CD8-positive, alpha-beta memory T cell (primary cell): ENCODE data around the gene KAT6B. TPM values are rescaled to one million over a fixed set of nuclear protein-coding genes. Genes with fewer than 3 reads are reported as not detected.

Source experiments
- CTCF ChIA-PET: fragments of 350-600 bp; sonication (Branson Sonifier 250); formaldehyde crosslinking; loops from one replicate; lab custom pipeline; 2021; ENCODE audit warnings: antibody characterized with exemption; lab: Charles Lee
- POLR2A ChIA-PET: fragments of 350-600 bp; sonication (Branson Sonifier 250); formaldehyde crosslinking; loops from one replicate; lab custom pipeline; 2021; ENCODE audit warnings: antibody characterized with exemption; lab: Charles Lee
- DNase-seq, 5 donors: peaks; one replicate each; pipeline versions ENCODE4 v3.0.0 to v3.0.0-alpha.2; 2020 to 2022; ENCODE audit warnings: mixed read lengths in 1 of 5
- H3K27ac ChIP-seq: one replicate; pipeline ENCODE4 v1.7.0; 2013; ENCODE audit warnings: low read depth, mild to moderate bottlenecking, low read length, moderate library complexity
- H3K27me3 ChIP-seq: 2 replicates; pipeline ENCODE4 v1.7.0; 2013; ENCODE audit warnings: low read length, mild to moderate bottlenecking; ENCODE audit not compliant: insufficient read depth, poor library complexity, severe bottlenecking
- H3K36me3 ChIP-seq: 2 replicates; pipeline ENCODE4 v1.7.0; 2013; ENCODE audit warnings: mild to moderate bottlenecking, low read length, moderate library complexity; ENCODE audit not compliant: insufficient read depth
- H3K4me1 ChIP-seq: 2 replicates; pipeline ENCODE4 v1.7.0; 2013; ENCODE audit warnings: mild to moderate bottlenecking, low read length, moderate library complexity; ENCODE audit not compliant: insufficient read depth
- H3K4me3 ChIP-seq: 2 replicates; pipeline ENCODE4 v1.7.0; 2013; ENCODE audit warnings: mild to moderate bottlenecking, low read length
- H3K9me3 ChIP-seq: 2 replicates; pipeline ENCODE4 v1.7.0; 2013; ENCODE audit warnings: mild to moderate bottlenecking, low read length
- H3K27ac Mint-ChIP-seq, 8 donors: one replicate each; pipeline ENCODE4 v1.8.0; 2020 to 2021; ENCODE audit warnings: mixed read lengths in 8 of 8, mild to moderate bottlenecking in 6 of 8, inconsistent platforms in 3 of 8, moderate library complexity in 3 of 8
- H3K27me3 Mint-ChIP-seq, 2 donors: one replicate each; pipeline ENCODE4 v1.8.0; 2020 to 2021; ENCODE audit warnings: mixed read lengths in 2 of 2, mild to moderate bottlenecking in 1 of 2, moderate library complexity in 1 of 2
- H3K36me3 Mint-ChIP-seq, 3 donors: one replicate each; pipeline ENCODE4 v1.8.0; 2020 to 2021; ENCODE audit warnings: mixed read lengths in 3 of 3, inconsistent platforms in 1 of 3, mild to moderate bottlenecking in 1 of 3
- H3K4me1 Mint-ChIP-seq, 3 donors: one replicate each; pipeline ENCODE4 v1.8.0; 2020 to 2021; ENCODE audit warnings: mixed read lengths in 3 of 3, inconsistent platforms in 1 of 3, mild to moderate bottlenecking in 1 of 3
- H3K4me3 Mint-ChIP-seq, 7 donors: one replicate each; pipeline ENCODE4 v1.8.0; 2020 to 2021; ENCODE audit warnings: mixed read lengths in 7 of 7, mild to moderate bottlenecking in 6 of 7, moderate library complexity in 4 of 7, inconsistent platforms in 2 of 7
- H3K9me3 Mint-ChIP-seq, 5 donors: one replicate each; pipeline ENCODE4 v1.8.0; 2020 to 2022; ENCODE audit warnings: mixed read lengths in 5 of 5, mild to moderate bottlenecking in 3 of 5, moderate library complexity in 2 of 5, inconsistent platforms in 1 of 5
- polyA plus RNA-seq: library from polyadenylated mRNA; unstranded; fragments of 300-500 nt; fragmentation: Illumina TruSeq; gene quantifications from one replicate; pipeline ENCODE4 v1.2.3, GENCODE V29; 2021
- total RNA-seq, 2 experiments: library from RNA; stranded (reverse); gene quantifications; one replicate each; pipeline ENCODE4 v1.2.3, GENCODE V29; 2021

Gene KAT6B
- total and polyA plus RNA-seq, 3 experiments from 2014 or later, result 21.8 to 32.8 (median 23.6) TPM

DNA sequence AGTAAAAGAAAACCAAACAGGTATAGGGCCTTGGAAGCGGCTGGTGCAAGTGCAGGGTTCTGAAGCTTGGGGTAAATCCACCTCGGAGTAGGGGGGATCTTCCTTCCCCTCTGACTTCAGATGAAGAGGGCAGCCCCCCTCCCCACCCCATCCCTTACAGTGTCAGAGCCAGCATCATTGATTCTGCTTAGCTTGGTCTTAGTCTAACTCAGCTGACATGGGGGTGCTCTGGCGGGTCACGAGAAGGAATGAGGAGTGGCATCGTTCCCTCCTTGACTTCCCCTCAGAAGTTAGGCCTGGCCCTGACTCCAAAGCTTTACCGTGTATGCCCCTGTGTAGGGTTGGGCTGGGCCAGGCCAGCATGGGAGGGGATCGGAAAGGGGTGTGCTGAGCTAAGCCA, 240.9 kb downstream of the KAT6B start:
- H3K4me3 ChIP-seq, result no peak overlapping the region
- H3K27me3 ChIP-seq, result no peaks in the 10 kb centered on the region
- H3K36me3 Mint-ChIP-seq, result no peaks in the 10 kb centered on the region
- no peaks in the 10 kb centered on the region for H3K9me3 ChIP-seq
- H3K27ac Mint-ChIP-seq, result no peak overlapping the region
- peaks cover 0 to 2% of the 10 kb centered on the region in 2 donors for H3K27me3 Mint-ChIP-seq
- no peaks in the 10 kb centered on the region for H3K36me3 ChIP-seq
- H3K4me3 Mint-ChIP-seq, result no peak overlapping the region
- no peak for DNase-seq
- H3K27ac ChIP-seq, result no peak overlapping the region
- H3K4me1 Mint-ChIP-seq, result peaks cover 0 to 5% (median under 1%) of the 10 kb centered on the region in 3 donors
- ChIA-PET CTCF (no interaction called here), POLR2A (no interaction called here)
- no peaks in the 10 kb centered on the region for H3K9me3 Mint-ChIP-seq
- H3K4me1 ChIP-seq, result no peaks in the 10 kb centered on the region

DNA sequence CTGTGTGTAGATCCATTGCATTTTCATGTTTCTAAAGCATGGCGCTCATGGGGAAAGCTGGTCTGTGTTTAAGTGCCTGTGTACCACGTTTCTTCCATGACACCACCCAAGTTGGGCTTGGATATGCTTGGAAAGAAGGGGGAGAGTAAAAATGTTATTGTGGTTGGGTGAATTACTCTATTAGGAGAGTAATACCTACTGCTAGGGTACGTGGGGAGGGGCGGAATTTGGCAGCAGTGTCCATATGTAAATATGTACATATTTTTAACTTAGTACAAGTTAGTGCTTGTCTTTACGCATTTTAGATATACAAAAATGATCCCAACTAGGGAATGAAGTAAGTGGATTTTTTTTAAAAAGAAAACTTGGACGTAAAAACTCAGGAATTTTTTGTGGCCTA, 242.1 kb downstream of the KAT6B start:
- H3K27me3 ChIP-seq, result no peaks in the 10 kb centered on the region
- H3K36me3 ChIP-seq, result no peaks in the 10 kb centered on the region
- no peaks in the 10 kb centered on the region for H3K9me3 ChIP-seq
- Mint-ChIP-seq H3K27ac (no peak overlapping the region), H3K4me3 (no peak overlapping the region), H3K4me1 (no peaks in the 10 kb centered on the region), H3K27me3 (peaks cover 0 to 2% of the 10 kb centered on the region in 2 donors), H3K9me3 (no peaks in the 10 kb centered on the region), H3K36me3 (no peaks in the 10 kb centered on the region)
- no peaks in the 10 kb centered on the region for H3K4me1 ChIP-seq
- H3K27ac ChIP-seq, result no peak overlapping the region
- no peak for DNase-seq
- no peak overlapping the region for H3K4me3 ChIP-seq
- CTCF ChIA-PET, result no interaction called here
- POLR2A ChIA-PET, result no interaction called here

DNA sequence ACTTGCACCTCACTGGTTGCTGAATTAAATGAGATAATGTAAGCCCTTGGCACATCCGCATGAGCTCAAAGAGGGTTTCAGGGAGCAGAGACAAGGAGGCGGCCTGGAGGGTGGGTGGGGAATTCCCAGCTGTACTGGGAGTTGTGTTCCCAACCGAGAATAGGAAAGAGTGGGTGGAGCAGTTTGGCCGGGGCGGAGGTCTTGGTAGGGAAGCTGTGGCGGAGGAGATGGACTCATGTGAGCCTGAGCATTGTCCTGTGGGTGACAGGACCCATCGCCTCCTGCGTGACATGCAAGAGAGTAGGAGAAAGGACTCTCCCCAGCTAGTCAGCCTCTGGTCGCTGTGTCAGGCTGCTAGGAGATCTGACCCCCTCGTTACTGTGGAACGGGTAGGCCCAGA, 244.1 kb downstream of the KAT6B start:
- CTCF ChIA-PET, result interaction anchor here (1.4 kb wide), 1 partner anchor 28 kb away, joined by 3 read pairs; a partner anchor contains a TSS
- H3K36me3 Mint-ChIP-seq, result no peaks in the 10 kb centered on the region

DNA sequence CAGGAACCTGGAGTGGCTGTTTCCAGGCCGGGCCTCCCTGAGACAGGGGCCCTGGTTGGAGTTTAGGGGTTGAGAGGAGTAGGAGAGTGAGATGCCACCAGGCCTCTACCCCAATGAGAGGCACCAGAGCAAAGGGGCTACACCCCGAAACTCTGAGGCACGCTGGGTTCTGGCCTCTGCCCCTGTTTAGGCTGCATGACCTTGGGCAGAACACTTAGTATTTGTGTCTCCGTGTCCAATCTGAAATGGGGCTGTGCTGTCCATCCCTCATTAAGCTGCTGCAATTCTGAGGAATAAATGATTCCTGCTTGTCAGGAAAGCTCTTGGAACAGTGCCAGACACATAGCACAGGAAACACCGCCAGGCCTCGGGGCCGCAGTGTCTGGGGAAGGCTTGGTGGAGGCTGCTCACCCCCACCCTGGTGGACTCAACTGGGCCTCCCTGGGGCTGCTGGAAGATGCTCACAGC, 244.6 kb downstream of the KAT6B start:
- no peaks in the 10 kb centered on the region for H3K36me3 ChIP-seq
- H3K9me3 ChIP-seq, result no peaks in the 10 kb centered on the region
- H3K4me3 Mint-ChIP-seq, result no peak overlapping the region
- ChIA-PET POLR2A (no interaction called here), CTCF (no interaction called here)
- no peak overlapping the region for H3K27ac ChIP-seq
- DNase-seq, result no peak
- H3K27ac Mint-ChIP-seq, result peak overlapping the region in 1 of 8 donors; percentile 63
- H3K36me3 Mint-ChIP-seq, result no peaks in the 10 kb centered on the region
- no peaks in the 10 kb centered on the region for H3K27me3 ChIP-seq
- H3K9me3 Mint-ChIP-seq, result no peaks in the 10 kb centered on the region
- H3K4me1 Mint-ChIP-seq, result peaks cover 9 to 13% (median 13%) of the 10 kb centered on the region in 3 donors
- H3K4me3 ChIP-seq, result no peak overlapping the region
- H3K4me1 ChIP-seq, result no peaks in the 10 kb centered on the region
- H3K27me3 Mint-ChIP-seq, result peaks cover 0 to 2% of the 10 kb centered on the region in 2 donors

More for the DNA sequence above, 244.1 kb downstream of the KAT6B start:
- no peak for DNase-seq
- POLR2A ChIA-PET, result interaction anchor here (0.6 kb wide), 1 partner anchor 17 kb away, joined by 3 read pairs; no protein-coding TSS in a partner anchor
- no peaks in the 10 kb centered on the region for H3K4me1 ChIP-seq
- Mint-ChIP-seq H3K4me1 (peaks cover 9 to 13% (median 12%) of the 10 kb centered on the region in 3 donors), H3K9me3 (no peaks in the 10 kb centered on the region), H3K27me3 (peaks cover 0 to 2% of the 10 kb centered on the region in 2 donors), H3K27ac (peak overlapping the region in 1 of 8 donors; percentile 63), H3K4me3 (no peak overlapping the region)
- H3K27ac ChIP-seq, result no peak overlapping the region
- H3K9me3 ChIP-seq, result no peaks in the 10 kb centered on the region
- H3K4me3 ChIP-seq, result no peak overlapping the region
- no peaks in the 10 kb centered on the region for H3K36me3 ChIP-seq
- H3K27me3 ChIP-seq, result no peaks in the 10 kb centered on the region

DNA sequence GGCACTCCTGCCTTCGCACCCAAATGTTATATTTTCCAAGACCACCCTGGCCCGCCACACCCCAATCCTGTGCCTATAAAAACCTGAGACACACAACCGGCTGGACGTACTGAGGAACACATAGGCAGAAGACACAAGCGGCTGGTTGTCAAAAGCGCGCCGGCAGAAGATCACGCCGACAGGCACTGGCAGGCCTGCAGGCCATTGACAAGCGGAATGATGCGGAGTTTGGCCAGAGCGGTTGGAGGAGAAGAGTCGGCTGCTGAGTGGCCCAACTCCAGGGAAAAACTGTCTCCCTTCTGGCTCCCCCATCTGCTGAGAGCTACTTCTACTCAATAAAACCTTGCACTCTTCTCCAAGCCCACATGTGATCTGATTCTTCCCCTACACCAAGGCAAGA, 245.4 kb downstream of the KAT6B start:
- Mint-ChIP-seq H3K27me3 (peaks cover 0 to 2% of the 10 kb centered on the region in 2 donors), H3K4me1 (peaks cover 9 to 19% (median 13%) of the 10 kb centered on the region in 3 donors), H3K27ac (no peak overlapping the region), H3K36me3 (no peaks in the 10 kb centered on the region), H3K4me3 (no peak overlapping the region), H3K9me3 (no peaks in the 10 kb centered on the region)
- Histone ChIP-seq H3K4me1 (no peaks in the 10 kb centered on the region), H3K9me3 (no peaks in the 10 kb centered on the region), H3K27me3 (no peaks in the 10 kb centered on the region), H3K36me3 (no peaks in the 10 kb centered on the region), H3K27ac (no peak overlapping the region), H3K4me3 (no peak overlapping the region)
- ChIA-PET CTCF (no interaction called here), POLR2A (no interaction called here)
- no peak for DNase-seq

DNA sequence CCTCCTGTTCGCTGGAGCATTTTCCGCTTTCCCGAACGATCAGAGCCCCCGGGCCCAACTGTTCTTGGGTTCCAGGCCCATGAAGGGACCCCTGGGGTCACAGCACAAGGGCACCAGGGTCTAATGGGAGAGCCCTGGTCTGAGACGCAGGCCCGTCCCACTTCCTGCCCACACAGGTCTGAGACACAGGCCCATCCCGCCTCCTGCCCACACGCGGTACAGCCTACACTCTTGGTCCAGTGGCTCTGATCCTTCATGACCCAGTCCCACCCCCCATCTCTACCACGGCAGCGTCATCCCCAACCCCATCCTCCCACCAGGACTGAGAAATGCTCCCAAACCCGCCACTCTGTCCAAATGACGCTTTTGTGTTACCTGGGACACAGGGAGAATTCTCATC, 246.3 kb downstream of the KAT6B start:
- Histone ChIP-seq H3K9me3 (no peaks in the 10 kb centered on the region), H3K27ac (no peak overlapping the region), H3K36me3 (no peaks in the 10 kb centered on the region), H3K27me3 (no peaks in the 10 kb centered on the region), H3K4me1 (no peaks in the 10 kb centered on the region), H3K4me3 (no peak overlapping the region)
- H3K27ac Mint-ChIP-seq, result no peak overlapping the region
- H3K27me3 Mint-ChIP-seq, result peaks cover 0 to 2% of the 10 kb centered on the region in 2 donors
- no peaks in the 10 kb centered on the region for H3K36me3 Mint-ChIP-seq
- no peak overlapping the region for H3K4me3 Mint-ChIP-seq
- CTCF ChIA-PET, result no interaction called here
- H3K9me3 Mint-ChIP-seq, result no peaks in the 10 kb centered on the region
- H3K4me1 Mint-ChIP-seq, result peaks cover 9 to 19% (median 13%) of the 10 kb centered on the region in 3 donors
- POLR2A ChIA-PET, result no interaction called here
- DNase-seq, result no peak

DNA sequence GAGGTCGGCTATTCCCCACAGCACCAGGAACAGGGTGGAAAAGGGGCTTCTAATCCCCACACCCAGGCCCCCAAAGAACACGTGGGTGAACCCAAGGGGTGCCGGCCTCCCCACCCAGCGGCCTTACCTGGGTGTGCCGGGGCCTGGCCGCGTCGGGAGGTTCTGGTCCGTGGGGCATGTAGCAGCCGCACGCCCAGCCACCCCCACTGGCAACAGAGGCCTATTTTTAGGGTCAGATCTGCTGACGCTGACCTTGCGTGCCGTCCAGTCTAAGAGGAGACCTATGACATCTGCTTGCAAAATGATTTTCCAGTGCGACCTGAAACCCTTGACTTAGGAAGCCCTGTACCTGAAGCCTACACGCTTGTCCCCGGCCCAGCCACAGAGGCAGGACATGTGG, 247.0 kb downstream of the KAT6B start:
- Mint-ChIP-seq H3K36me3 (no peaks in the 10 kb centered on the region), H3K4me3 (no peak overlapping the region), H3K4me1 (peaks cover 9 to 19% (median 13%) of the 10 kb centered on the region in 3 donors), H3K27ac (peak overlapping the region in 1 of 8 donors; percentile 17), H3K27me3 (peaks cover 0 to 2% of the 10 kb centered on the region in 2 donors), H3K9me3 (no peaks in the 10 kb centered on the region)
- H3K4me3 ChIP-seq, result no peak overlapping the region
- DNase-seq, result no peak
- H3K9me3 ChIP-seq, result no peaks in the 10 kb centered on the region
- ChIA-PET CTCF (no interaction called here), POLR2A (no interaction called here)
- no peaks in the 10 kb centered on the region for H3K4me1 ChIP-seq
- no peaks in the 10 kb centered on the region for H3K27me3 ChIP-seq
- no peaks in the 10 kb centered on the region for H3K36me3 ChIP-seq
- H3K27ac ChIP-seq, result no peak overlapping the region

DNA sequence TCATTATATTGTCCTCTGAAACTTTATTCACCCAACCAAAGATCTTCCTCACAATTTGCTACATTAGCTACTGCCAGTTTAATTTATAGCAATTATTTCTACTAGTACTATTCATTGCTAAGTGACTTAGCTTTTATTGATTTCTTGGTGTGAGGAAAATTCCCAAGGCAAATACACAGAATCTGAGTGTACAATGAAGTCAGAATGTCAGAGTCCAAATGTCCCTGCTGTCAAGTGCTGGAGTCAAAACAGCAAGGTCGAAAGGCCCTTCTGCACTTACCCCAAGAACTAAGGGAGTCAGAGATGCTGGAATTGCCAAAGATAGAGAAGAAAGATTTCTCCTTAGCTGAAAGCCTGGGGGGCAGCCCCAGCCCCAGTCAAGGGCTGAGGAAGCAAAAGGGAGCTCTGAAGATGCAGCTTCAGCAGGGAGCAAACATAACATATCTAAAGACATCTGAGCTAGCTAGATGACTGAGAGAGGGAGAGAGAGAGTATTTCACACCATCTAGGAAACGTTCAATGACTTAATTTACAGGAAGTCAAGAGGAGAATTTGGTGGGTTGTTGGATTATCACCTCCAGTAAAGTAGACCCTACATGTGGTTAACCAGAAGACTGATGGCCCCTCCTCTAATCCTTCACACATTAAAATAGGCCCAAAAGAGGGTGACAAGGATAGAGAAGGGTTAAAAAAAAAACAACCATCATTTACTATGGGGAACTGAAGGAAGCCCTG, 248.5 kb downstream of the KAT6B start:
- H3K4me3 ChIP-seq, result no peak overlapping the region

More for the DNA sequence above, 248.5 kb downstream of the KAT6B start:
- Histone ChIP-seq H3K27ac (no peak overlapping the region), H3K4me1 (no peaks in the 10 kb centered on the region), H3K9me3 (no peaks in the 10 kb centered on the region), H3K27me3 (no peaks in the 10 kb centered on the region), H3K36me3 (no peaks in the 10 kb centered on the region)
- no peaks in the 10 kb centered on the region for H3K9me3 Mint-ChIP-seq
- H3K27ac Mint-ChIP-seq, result peak overlapping the region in 3 of 8 donors; percentile 2 to 41 (median 2)
- ChIA-PET CTCF (no interaction called here), POLR2A (no interaction called here)
- H3K27me3 Mint-ChIP-seq, result peaks cover 0 to under 1% of the 10 kb centered on the region in 2 donors
- no peak for DNase-seq
- no peaks in the 10 kb centered on the region for H3K36me3 Mint-ChIP-seq
- peak overlapping the region in 1 of 7 donors; percentile 20 for H3K4me3 Mint-ChIP-seq
- H3K4me1 Mint-ChIP-seq, result peaks cover 9 to 19% (median 13%) of the 10 kb centered on the region in 3 donors
